ENCODE data around the gene ARL15.
A peak's percentile ranks its signal among the peaks of the same experiment; 100 is the strongest.

Gene ARL15

GRCh38 chr5:54313311-54314270, 3.2 kb upstream of the ARL15 start:
- DNase-seq = no peak

- DNase-seq = no peak
Observed at GRCh38 chr5:54312499-54312898, 2.1 kb upstream of the ARL15 start.

- no peak for DNase-seq
Observed at GRCh38 chr5:54311176-54311677, 854 bp upstream of the ARL15 start.

GRCh38 chr5:54309691-54310432, 511 bp downstream of the ARL15 start:
- DNase-seq = peak; percentile 9

- no peak for DNase-seq
Observed at GRCh38 chr5:54309276-54309675, 1.1 kb downstream of the ARL15 start.

GRCh38 chr5:54307583-54307982, 2.8 kb downstream of the ARL15 start:
- DNase-seq = no peak

GRCh38 chr5:54306893-54307292, 3.5 kb downstream of the ARL15 start:
- DNase-seq = no peak

GRCh38 chr5:54305737-54306136, 4.6 kb downstream of the ARL15 start:
- DNase-seq = no peak

GRCh38 chr5:54304040-54304439, 6.3 kb downstream of the ARL15 start:
- no peak for DNase-seq

- DNase-seq = no peak
Observed at GRCh38 chr5:54302267-54302687, 8.1 kb downstream of the ARL15 start.

GRCh38 chr5:54301849-54302248, 8.5 kb downstream of the ARL15 start:
- DNase-seq = no peak

GRCh38 chr5:54301220-54301619, 9.2 kb downstream of the ARL15 start:
- DNase-seq = no peak

- DNase-seq = no peak
Observed at GRCh38 chr5:54298947-54299346, 11.4 kb downstream of the ARL15 start.

GRCh38 chr5:54296386-54296785, 14.0 kb downstream of the ARL15 start:
- DNase-seq = no peak

GRCh38 chr5:54295651-54296276, 14.6 kb downstream of the ARL15 start:
- DNase-seq = no peak

- no peak for DNase-seq
Observed at GRCh38 chr5:54294097-54294667, 16.2 kb downstream of the ARL15 start.

GRCh38 chr5:54292866-54293265, 17.5 kb downstream of the ARL15 start:
- no peak for DNase-seq

GRCh38 chr5:54291498-54291897, 18.9 kb downstream of the ARL15 start:
- no peak for DNase-seq

- DNase-seq = no peak
Observed at GRCh38 chr5:54289769-54290168, 20.6 kb downstream of the ARL15 start.

- no peak for DNase-seq
Observed at GRCh38 chr5:54288568-54289217, 21.7 kb downstream of the ARL15 start.

- no peak for DNase-seq
Observed at GRCh38 chr5:54285686-54286085, 24.7 kb downstream of the ARL15 start.

GRCh38 chr5:54284586-54284985, 25.8 kb downstream of the ARL15 start:
- DNase-seq = no peak

Data from effector CD8-positive, alpha-beta T cell (primary cell).